GM11168 (cell line): ENCODE data around the gene HOXB6.

Source experiments
- in situ Hi-C: fragments of 300-500 bp; cut with MboI; formaldehyde crosslinking; loops from one replicate; pipeline ENCODE4 v1.12.0; 2022; ENCODE audit warnings: low sequenced_read_pairs; ENCODE audit not compliant: unreplicated experiment

The HOXB6 gene

GRCh38 chr17:48636177-48637018 is 31.6 kb upstream of the HOXB6 start:
- in situ Hi-C loops, result no loop called here

GRCh38 chr17:48634493-48635208 is 29.9 kb upstream of the HOXB6 start:
- in situ Hi-C loops, result no loop called here

- in situ Hi-C loops, result no loop called here
Observed at GRCh38 chr17:48633266-48633677, 28.5 kb upstream of the HOXB6 start.

GRCh38 chr17:48632579-48633265 is 27.9 kb upstream of the HOXB6 start:
- in situ Hi-C loops, result no loop called here

GRCh38 chr17:48631693-48632578 is 27.1 kb upstream of the HOXB6 start:
- in situ Hi-C loops, result no loop called here

- in situ Hi-C loops, result no loop called here
Observed at GRCh38 chr17:48630925-48631692, 26.3 kb upstream of the HOXB6 start.

- in situ Hi-C loops, result no loop called here
Observed at GRCh38 chr17:48630009-48630924, 25.5 kb upstream of the HOXB6 start.

GRCh38 chr17:48629411-48629759 is 24.6 kb upstream of the HOXB6 start:
- in situ Hi-C loops, result no loop called here

GRCh38 chr17:48628649-48629410 is 24.0 kb upstream of the HOXB6 start:
- in situ Hi-C loops, result no loop called here

- in situ Hi-C loops, result no loop called here
Observed at GRCh38 chr17:48627623-48628521, 23.1 kb upstream of the HOXB6 start.

GRCh38 chr17:48627118-48627597 is 22.4 kb upstream of the HOXB6 start:
- in situ Hi-C loops, result no loop called here

- in situ Hi-C loops, result no loop called here
Observed at GRCh38 chr17:48626245-48627117, 21.7 kb upstream of the HOXB6 start, which contains the start of gene HOXB9. Gene HOXB9, minus strand, starts transcription at chr17:48626358. Its CDS starts 89 bp downstream, at chr17:48626269.

- in situ Hi-C loops, result no loop called here
Observed at GRCh38 chr17:48625495-48626244, 20.9 kb upstream of the HOXB6 start.

GRCh38 chr17:48624544-48625494 is 20.0 kb upstream of the HOXB6 start:
- in situ Hi-C loops, result no loop called here
